IMR-90 (cell line): ENCODE data around the gene MBOAT1. TPM values are rescaled to one million over a fixed set of nuclear protein-coding genes. Genes with fewer than 3 reads are reported as not detected.

Experiments used
- ATAC-seq: fragments of 200-7000 bp; cut with Tn5 transposase; 2 replicates; pipeline ENCODE4 v1.9.1; 2020; ENCODE audit warnings: low read depth, mild to moderate bottlenecking, moderate library complexity
- BruUV-seq: library from RNA; stranded (reverse); fragments of 400-500 nt; replicated peaks from 2 replicates; lab custom pipeline; 2021; lab: Mats Ljungman, UMichigan
- CTCF ChIA-PET: fragments of 300-600 bp; formaldehyde crosslinking; extraction: SDS; loops from one replicate; lab custom pipeline; 2021; ENCODE audit warnings: antibody characterized with exemption; lab: Yijun Ruan, JAX
- POLR2A ChIA-PET: fragments of 300-600 bp; sonication (Branson Sonifier 250); formaldehyde crosslinking; loops from one replicate; lab custom pipeline; 2022; ENCODE audit warnings: antibody characterized with exemption; ENCODE audit not compliant: unreplicated experiment; lab: Charles Lee
- DNase-seq: peaks from one replicate; pipeline ENCODE4 v3.0.0; 2013
- H2AFZ ChIP-seq: replicated peaks from 2 replicates; pipeline ENCODE3; 2013; ENCODE audit warnings: low read length, mild to moderate bottlenecking; ENCODE audit not compliant: poor library complexity
- H2AK5ac ChIP-seq: 2 replicates; pipeline ENCODE4 v1.6.1; 2013; ENCODE audit warnings: low read depth, low read length, inconsistent platforms
- H2AK9ac ChIP-seq: replicated peaks from 2 replicates; pipeline ENCODE3; 2013; ENCODE audit warnings: mild to moderate bottlenecking, low read depth, low read length, moderate library complexity; ENCODE audit not compliant: poor library complexity
- H2BK120ac ChIP-seq: 2 replicates; pipeline ENCODE4 v1.6.1; 2013; ENCODE audit warnings: low read depth, low read length, inconsistent platforms
- H2BK15ac ChIP-seq: 3 replicates; pipeline ENCODE4 v1.6.1; 2013; ENCODE audit warnings: low read depth, low read length, inconsistent platforms
- H2BK20ac ChIP-seq: 2 replicates; pipeline ENCODE4 v1.6.1; 2013; ENCODE audit warnings: low read depth, mild to moderate bottlenecking, inconsistent platforms, low read length, moderate library complexity
- H2BK5ac ChIP-seq: 2 replicates; pipeline ENCODE4 v1.6.1; 2013; ENCODE audit warnings: mild to moderate bottlenecking, low read depth, low read length, inconsistent platforms; ENCODE audit not compliant: poor library complexity, severe bottlenecking
- H3K14ac ChIP-seq: replicated peaks from 2 replicates; pipeline ENCODE4 v1.6.1; 2013; ENCODE audit warnings: low read depth, low read length, inconsistent platforms
- H3K18ac ChIP-seq: 2 replicates; pipeline ENCODE4 v1.6.1; 2013; ENCODE audit warnings: low read depth, low read length, control low read depth
- H3K23ac ChIP-seq: 2 replicates; pipeline ENCODE4 v1.6.1; 2013; ENCODE audit warnings: low read depth, low read length, inconsistent platforms
- H3K27ac ChIP-seq: 2 replicates; pipeline ENCODE4 v1.5.1; 2013; ENCODE audit warnings: mild to moderate bottlenecking, control low read depth, low read length; ENCODE audit not compliant: insufficient read depth
- H3K27me3 ChIP-seq: 2 replicates; pipeline ENCODE4 v1.6.1; 2013; ENCODE audit warnings: low read length; ENCODE audit not compliant: control insufficient read depth, insufficient read depth
- H3K36me3 ChIP-seq: 2 replicates; pipeline ENCODE4 v1.6.1; 2013; ENCODE audit warnings: low read length, mixed read lengths; ENCODE audit not compliant: control insufficient read depth, insufficient read depth
- H3K4ac ChIP-seq: 2 replicates; pipeline ENCODE4 v1.6.1; 2013; ENCODE audit warnings: low read depth, low read length, inconsistent platforms
- H3K4me1 ChIP-seq: 2 replicates; pipeline ENCODE4 v1.6.1; 2013; ENCODE audit warnings: low read length, mixed read lengths; ENCODE audit not compliant: control insufficient read depth, insufficient read depth
- H3K4me2 ChIP-seq: 2 replicates; pipeline ENCODE4 v1.6.1; 2013; ENCODE audit warnings: low read depth, mild to moderate bottlenecking, control low read depth, low read length, moderate library complexity
- H3K4me3 ChIP-seq: 2 replicates; pipeline ENCODE4 v1.5.1; 2013; ENCODE audit warnings: low read depth, mild to moderate bottlenecking, control low read depth, low read length, moderate library complexity; ENCODE audit not compliant: insufficient read depth
- H3K56ac ChIP-seq: 2 replicates; pipeline ENCODE4 v1.6.1; 2013; ENCODE audit warnings: low read length, inconsistent platforms; ENCODE audit not compliant: insufficient read depth; ENCODE audit errors: extremely low read depth
- H3K79me1 ChIP-seq, 2 experiments: 2 replicates each; pipeline ENCODE4 v1.6.1; 2013; ENCODE audit warnings: low read length in 2 of 2, inconsistent platforms in 1 of 2, low read depth in 1 of 2
- H3K9ac ChIP-seq: 2 replicates; pipeline ENCODE4 v1.6.1; 2013; ENCODE audit warnings: low read depth, low read length, control low read depth
- H3K9me1 ChIP-seq: 2 replicates; pipeline ENCODE4 v1.6.1; 2013; ENCODE audit warnings: low read length, inconsistent platforms; ENCODE audit not compliant: insufficient read depth
- H3K9me3 ChIP-seq: 2 replicates; pipeline ENCODE4 v1.6.1; 2013; ENCODE audit warnings: low read length; ENCODE audit not compliant: control insufficient read depth, insufficient read depth
- H4K20me1 ChIP-seq: 2 replicates; pipeline ENCODE4 v1.6.1; 2013; ENCODE audit warnings: low read length, inconsistent platforms; ENCODE audit not compliant: insufficient read depth
- H4K5ac ChIP-seq: 2 replicates; pipeline ENCODE4 v1.6.1; 2013; ENCODE audit warnings: mild to moderate bottlenecking, low read depth, low read length, control low read depth
- H4K8ac ChIP-seq, 2 experiments: 2 replicates each; pipeline ENCODE4 v1.6.1; 2013; ENCODE audit warnings: low read depth in 2 of 2, low read length in 2 of 2, control low read depth in 1 of 2, inconsistent platforms in 1 of 2
- H4K91ac ChIP-seq: 2 replicates; pipeline ENCODE4 v1.6.1; 2013; ENCODE audit warnings: low read depth, low read length, inconsistent platforms; ENCODE audit not compliant: insufficient read depth
- FOS ChIP-seq: fragments of 150-350 bp; IDR thresholded peaks from 2 replicates; pipeline ENCODE4 v1.6.1; 2016; ENCODE audit warnings: low read depth, low read length
- MAFK ChIP-seq: IDR thresholded peaks from 2 replicates; pipeline ENCODE4 v1.6.1; 2012; ENCODE audit warnings: low read depth, low read length, improper control_type of control experiment
- MXI1 ChIP-seq: IDR thresholded peaks from 2 replicates; pipeline ENCODE4 v1.6.1; 2012; ENCODE audit warnings: low read depth, mild to moderate bottlenecking, low read length, moderate library complexity, borderline replicate concordance
- NFE2L2 ChIP-seq: fragments of 150-350 bp; IDR thresholded peaks from 2 replicates; pipeline ENCODE4 v1.6.1; 2016; ENCODE audit warnings: low read depth, mild to moderate bottlenecking, low read length
- POLR2A ChIP-seq: IDR thresholded peaks from 2 replicates; pipeline ENCODE4 v1.6.1; 2012; ENCODE audit warnings: mild to moderate bottlenecking, low read depth, low read length
- RAD21 ChIP-seq: IDR thresholded peaks from 2 replicates; pipeline ENCODE4 v1.6.1; 2012; ENCODE audit warnings: low read length, improper control_type of control experiment
- RCOR1 ChIP-seq: IDR thresholded peaks from 2 replicates; pipeline ENCODE4 v1.6.1; 2012; ENCODE audit warnings: mild to moderate bottlenecking, low read length, improper control_type of control experiment; ENCODE audit not compliant: insufficient replicate concordance
- RFX5 ChIP-seq: IDR thresholded peaks from 2 replicates; pipeline ENCODE4 v1.8.0; 2012; ENCODE audit warnings: low read depth, mild to moderate bottlenecking, low read length, moderate library complexity
- SMC3 ChIP-seq: fragments of 150-350 bp; IDR thresholded peaks from 2 replicates; pipeline ENCODE4 v1.6.1; 2016; ENCODE audit warnings: low read depth, mild to moderate bottlenecking, antibody characterized with exemption, low read length, moderate library complexity
- WGBS, 2 experiments: methylation state at CpG; one replicate each; pipeline versions ENCODE4 v1.1.5 to v1.1.7; 2013; ENCODE audit warnings: missing lambda C conversion rate in 2 of 2; ENCODE audit not compliant: insufficient read length in 1 of 2; ENCODE audit errors: extremely low coverage in 2 of 2; 5-methylcytosine and 5-hydroxymethylcytosine counted together
- dilution Hi-C: fragments of 300-500 bp; cut with HindIII; formaldehyde crosslinking; loops from one replicate; pipeline ENCODE4 v1.14.3; 2018; ENCODE audit warnings: low sequenced_read_pairs; ENCODE audit not compliant: unreplicated experiment
- in situ Hi-C: fragments of 300-500 bp; cut with MboI; formaldehyde crosslinking; loops from 3 replicates; pipeline ENCODE4 v1.14.3; 2019; ENCODE audit warnings: low sequenced_read_pairs, inconsistent platforms, mixed read lengths
- intact Hi-C: fragments of 100-400 bp; cut with micrococcal nuclease; formaldehyde crosslinking; loops from 2 replicates; pipeline ENCODE4 v1.10.0; 2022
- polyA plus RNA-seq, 3 experiments: library from polyadenylated mRNA; depleted of rRNA; stranded (reverse); fragments of >200 nt; gene quantifications; 2 replicates each; pipeline ENCODE4 v1.2.3, GENCODE V29; 2012; ENCODE audit warnings: low replicate concordance in 1 of 3
- total RNA-seq: library from RNA; depleted of rRNA; stranded (reverse); fragments of >200 nt; gene quantifications from 2 replicates; pipeline ENCODE4 v1.2.3, GENCODE V29; 2012
- TF ChIP-seq, protein P1 (sequence below): fragments of 150-350 bp; IDR thresholded peaks from 2 replicates; pipeline ENCODE4 v1.6.1; 2016; ENCODE audit warnings: low read depth, mild to moderate bottlenecking, low read length, moderate library complexity, borderline replicate concordance
- TF ChIP-seq, protein P2 (sequence below): conservative IDR thresholded peaks from 2 replicates; pipeline ENCODE4 v1.5.1; 2012; ENCODE audit warnings: mild to moderate bottlenecking, low read depth, low read length, improper control_type of control experiment

The MBOAT1 gene
- total and polyA plus RNA-seq, 2 of the 4 experiments (the other 2 are of a cell fraction) = 1.6 to 4.7 TPM

DNA sequence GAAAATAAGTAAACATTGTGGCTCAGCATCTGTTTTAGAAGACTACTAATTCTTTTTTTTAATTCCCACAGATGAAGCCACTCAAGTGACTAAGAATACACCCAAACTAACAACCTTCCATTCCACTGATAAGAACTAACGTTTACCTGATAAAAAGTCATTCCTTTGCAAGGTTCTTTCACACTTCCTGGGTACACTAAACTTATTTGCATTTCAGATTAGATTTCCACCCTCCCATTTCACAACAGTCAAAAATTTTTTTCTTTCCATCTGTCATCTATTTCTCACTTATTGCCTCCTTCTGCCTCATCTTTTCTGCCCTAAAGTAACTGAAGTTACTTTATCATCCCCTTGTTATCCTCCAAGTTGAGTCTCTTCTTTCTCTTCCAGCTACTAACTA lies 20.3 kb downstream of the MBOAT1 start:
- Histone ChIP-seq H3K27me3 (no peaks in the 10 kb centered on the region), H2BK15ac (no peak overlapping the region), H2AK5ac (no peak overlapping the region), H3K79me1 (no peaks in the 10 kb centered on the region), H2AFZ (no peak overlapping the region), H3K4me2 (no peak overlapping the region), H4K91ac (no peak overlapping the region), H3K56ac (no peak overlapping the region), H2AK9ac (no peak overlapping the region), H4K8ac (no peak overlapping the region), H3K23ac (no peak overlapping the region), H3K27ac (no peak overlapping the region), H3K9me3 (no peaks in the 10 kb centered on the region), H2BK5ac (no peak overlapping the region), H3K18ac (no peak overlapping the region), H3K4ac (no peak overlapping the region), H3K14ac (no peak overlapping the region), H3K36me3 (no peaks in the 10 kb centered on the region), H4K5ac (no peak overlapping the region), H3K4me1 (no peaks in the 10 kb centered on the region), H2BK20ac (no peak overlapping the region), H2BK120ac (no peak overlapping the region), H3K9ac (no peak overlapping the region), H3K9me1 (no peaks in the 10 kb centered on the region), H4K20me1 (no peaks in the 10 kb centered on the region), H3K4me3 (no peak overlapping the region)
- WGBS, 2 experiments = 56% methylated on average over 1 of the region's 1 CpG; no CpG with 5 or more reads in 1 of the 2 experiments
- ATAC-seq (no peak), DNase-seq (no peak)
- POLR2A ChIA-PET = no interaction called here
- in situ Hi-C loops = no loop called here
- TF ChIP-seq POLR2A (no peak), FOS (no peak), MXI1 (no peak), RCOR1 (no peak), MAFK (no peak), RFX5 (no peak), NFE2L2 (no peak), RAD21 (no peak), SMC3 (no peak)
- TF ChIP-seq, protein P1, sequence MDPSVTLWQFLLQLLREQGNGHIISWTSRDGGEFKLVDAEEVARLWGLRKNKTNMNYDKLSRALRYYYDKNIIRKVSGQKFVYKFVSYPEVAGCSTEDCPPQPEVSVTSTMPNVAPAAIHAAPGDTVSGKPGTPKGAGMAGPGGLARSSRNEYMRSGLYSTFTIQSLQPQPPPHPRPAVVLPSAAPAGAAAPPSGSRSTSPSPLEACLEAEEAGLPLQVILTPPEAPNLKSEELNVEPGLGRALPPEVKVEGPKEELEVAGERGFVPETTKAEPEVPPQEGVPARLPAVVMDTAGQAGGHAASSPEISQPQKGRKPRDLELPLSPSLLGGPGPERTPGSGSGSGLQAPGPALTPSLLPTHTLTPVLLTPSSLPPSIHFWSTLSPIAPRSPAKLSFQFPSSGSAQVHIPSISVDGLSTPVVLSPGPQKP = no peak
- TF ChIP-seq, protein P2, sequence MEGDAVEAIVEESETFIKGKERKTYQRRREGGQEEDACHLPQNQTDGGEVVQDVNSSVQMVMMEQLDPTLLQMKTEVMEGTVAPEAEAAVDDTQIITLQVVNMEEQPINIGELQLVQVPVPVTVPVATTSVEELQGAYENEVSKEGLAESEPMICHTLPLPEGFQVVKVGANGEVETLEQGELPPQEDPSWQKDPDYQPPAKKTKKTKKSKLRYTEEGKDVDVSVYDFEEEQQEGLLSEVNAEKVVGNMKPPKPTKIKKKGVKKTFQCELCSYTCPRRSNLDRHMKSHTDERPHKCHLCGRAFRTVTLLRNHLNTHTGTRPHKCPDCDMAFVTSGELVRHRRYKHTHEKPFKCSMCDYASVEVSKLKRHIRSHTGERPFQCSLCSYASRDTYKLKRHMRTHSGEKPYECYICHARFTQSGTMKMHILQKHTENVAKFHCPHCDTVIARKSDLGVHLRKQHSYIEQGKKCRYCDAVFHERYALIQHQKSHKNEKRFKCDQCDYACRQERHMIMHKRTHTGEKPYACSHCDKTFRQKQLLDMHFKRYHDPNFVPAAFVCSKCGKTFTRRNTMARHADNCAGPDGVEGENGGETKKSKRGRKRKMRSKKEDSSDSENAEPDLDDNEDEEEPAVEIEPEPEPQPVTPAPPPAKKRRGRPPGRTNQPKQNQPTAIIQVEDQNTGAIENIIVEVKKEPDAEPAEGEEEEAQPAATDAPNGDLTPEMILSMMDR = no peak
- intact Hi-C loops = no loop called here
- dilution Hi-C loops = no loop called here
- CTCF ChIA-PET = no interaction called here
- no TSS peak for BruUV-seq
